H9 (cell line): ENCODE data around the gene SLC37A4. TPM values are rescaled to one million over a fixed set of nuclear protein-coding genes. Genes with fewer than 3 reads are reported as not detected.
A peak's percentile ranks its signal among the peaks of the same experiment; 100 is the strongest.

Experiments
- DNase-seq: peaks from one replicate; pipeline ENCODE4 v3.0.0-alpha.2; 2017
- H2AFZ ChIP-seq: one replicate; pipeline ENCODE4 v1.6.1; 2013; ENCODE audit warnings: mild to moderate bottlenecking, low read length, control low read depth, moderate library complexity
- H2AK5ac ChIP-seq: 2 replicates; pipeline ENCODE4 v1.6.1; 2013; ENCODE audit warnings: low read length, control low read depth, mixed read lengths; ENCODE audit not compliant: insufficient read length
- H2BK120ac ChIP-seq: one replicate; pipeline ENCODE4 v1.6.1; 2013; ENCODE audit warnings: low read depth, mild to moderate bottlenecking, low read length, control low read depth, inconsistent platforms; ENCODE audit not compliant: poor library complexity, severe bottlenecking
- H2BK12ac ChIP-seq: 2 replicates; pipeline ENCODE4 v1.6.1; 2013; ENCODE audit warnings: low read length, control low read depth, mixed read lengths, low read depth; ENCODE audit not compliant: insufficient read length
- H2BK15ac ChIP-seq: 2 replicates; pipeline ENCODE4 v1.6.1; 2013; ENCODE audit warnings: low read depth, low read length, control low read depth
- H2BK20ac ChIP-seq: one replicate; pipeline ENCODE4 v1.6.1; 2013; ENCODE audit warnings: low read depth, mild to moderate bottlenecking, low read length, control low read depth, inconsistent platforms; ENCODE audit not compliant: poor library complexity, severe bottlenecking
- H2BK5ac ChIP-seq: 2 replicates; pipeline ENCODE4 v1.6.1; 2013; ENCODE audit warnings: low read length, control low read depth, mixed read lengths; ENCODE audit not compliant: insufficient read length
- H3K14ac ChIP-seq: 2 replicates; pipeline ENCODE4 v1.6.1; 2013; ENCODE audit warnings: low read length, control low read depth; ENCODE audit not compliant: insufficient read depth
- H3K18ac ChIP-seq: 2 replicates; pipeline ENCODE4 v1.6.1; 2013; ENCODE audit warnings: low read depth, mild to moderate bottlenecking, mixed read lengths, low read length, control low read depth; ENCODE audit not compliant: insufficient read length
- H3K23ac ChIP-seq: 2 replicates; pipeline ENCODE4 v1.6.1; 2013; ENCODE audit warnings: low read length, control low read depth, mixed read lengths, low read depth; ENCODE audit not compliant: insufficient read length
- H3K23me2 ChIP-seq: 2 replicates; pipeline ENCODE4 v1.6.1; 2013; ENCODE audit warnings: low read depth, mild to moderate bottlenecking, mixed read lengths, low read length, control low read depth; ENCODE audit not compliant: insufficient read length, poor library complexity, severe bottlenecking
- H3K27ac ChIP-seq: 2 replicates; pipeline ENCODE4 v1.5.1; 2013; ENCODE audit warnings: low read length, control low read depth, mixed read lengths, low read depth; ENCODE audit not compliant: insufficient read length
- H3K27me3 ChIP-seq: 2 replicates; pipeline ENCODE4 v1.6.1; 2013; ENCODE audit warnings: low read length, control low read depth, inconsistent platforms; ENCODE audit not compliant: insufficient read depth
- H3K4ac ChIP-seq: 2 replicates; pipeline ENCODE4 v1.6.1; 2013; ENCODE audit warnings: low read depth, mild to moderate bottlenecking, control low read depth, inconsistent platforms, low read length, moderate library complexity
- H3K4me1 ChIP-seq: 2 replicates; pipeline ENCODE4 v1.6.1; 2013; ENCODE audit warnings: low read length, control low read depth, inconsistent platforms; ENCODE audit not compliant: insufficient read depth
- H3K4me2 ChIP-seq: 2 replicates; pipeline ENCODE4 v1.6.1; 2013; ENCODE audit warnings: low read length, control low read depth, mixed read lengths; ENCODE audit not compliant: insufficient read length, insufficient read depth
- H3K56ac ChIP-seq: 2 replicates; pipeline ENCODE4 v1.6.1; 2013; ENCODE audit warnings: low read depth, mild to moderate bottlenecking, mixed read lengths, low read length, control low read depth; ENCODE audit not compliant: insufficient read length
- H3K79me1 ChIP-seq: 2 replicates; pipeline ENCODE4 v1.6.1; 2013; ENCODE audit warnings: low read depth, mild to moderate bottlenecking, moderate library complexity, low read length, control low read depth, inconsistent platforms; ENCODE audit not compliant: insufficient read depth, poor library complexity, severe bottlenecking
- H3K79me2 ChIP-seq: 2 replicates; pipeline ENCODE4 v1.6.1; 2013; ENCODE audit warnings: low read length, control low read depth, inconsistent platforms; ENCODE audit not compliant: insufficient read depth
- H3K9ac ChIP-seq: 2 replicates; pipeline ENCODE4 v1.6.1; 2013; ENCODE audit warnings: low read length, control low read depth, mixed read lengths; ENCODE audit not compliant: insufficient read length; ENCODE audit errors: extremely low read depth
- H3K9me3 ChIP-seq: one replicate; pipeline ENCODE4 v1.6.1; 2013; ENCODE audit warnings: low read depth, low read length, inconsistent platforms; ENCODE audit not compliant: control insufficient read depth
- H3T11ph ChIP-seq: one replicate; pipeline ENCODE4 v1.6.1; 2013; ENCODE audit warnings: mild to moderate bottlenecking, low read length, control low read depth, inconsistent platforms
- H4K20me1 ChIP-seq: one replicate; pipeline ENCODE4 v1.6.1; 2013; ENCODE audit not compliant: control insufficient read depth, insufficient read length, insufficient read depth
- H4K5ac ChIP-seq: 2 replicates; pipeline ENCODE4 v1.6.1; 2013; ENCODE audit warnings: low read depth, mild to moderate bottlenecking, mixed read lengths, low read length, control low read depth; ENCODE audit not compliant: insufficient read length
- H4K8ac ChIP-seq: replicated peaks from 2 replicates; pipeline ENCODE4 v1.6.1; 2013; ENCODE audit warnings: low read length, control low read depth, mixed read lengths, low read depth; ENCODE audit not compliant: insufficient read length
- H4K91ac ChIP-seq: 2 replicates; pipeline ENCODE4 v1.6.1; 2013; ENCODE audit warnings: low read depth, mild to moderate bottlenecking, moderate library complexity, mixed read lengths, low read length, control low read depth; ENCODE audit not compliant: insufficient read length
- H3K27ac Mint-ChIP-seq, 3 experiments: 2 replicates in 2 of 3; 3 replicates in 1 of 3; pipeline ENCODE4 v1.8.0; 2020 to 2021; ENCODE audit warnings: mixed read lengths in 3 of 3, mild to moderate bottlenecking in 1 of 3, moderate library complexity in 1 of 3
- H3K27me3 Mint-ChIP-seq: 2 replicates; pipeline ENCODE4 v1.8.0; 2021; ENCODE audit warnings: low read depth, mild to moderate bottlenecking, moderate library complexity, mixed read lengths
- H3K36me3 Mint-ChIP-seq, 3 experiments: 2 replicates in 2 of 3; 3 replicates in 1 of 3; pipeline ENCODE4 v1.8.0; 2020 to 2021; ENCODE audit warnings: low read depth in 3 of 3, mixed read lengths in 3 of 3; ENCODE audit not compliant: insufficient read depth in 1 of 3
- H3K4me1 Mint-ChIP-seq, 2 experiments: 2 replicates each; pipeline ENCODE4 v1.8.0; 2020; ENCODE audit warnings: mixed read lengths in 2 of 2
- H3K4me3 Mint-ChIP-seq, 2 experiments: 2 replicates in 1 of 2; 3 replicates in 1 of 2; pipeline ENCODE4 v1.8.0; 2020 to 2021; ENCODE audit warnings: mild to moderate bottlenecking in 2 of 2, mixed read lengths in 2 of 2, moderate library complexity in 1 of 2
- H3K9me3 Mint-ChIP-seq, 2 experiments: 2 replicates in 1 of 2; 3 replicates in 1 of 2; pipeline ENCODE4 v1.8.0; 2020; ENCODE audit warnings: mild to moderate bottlenecking in 2 of 2, mixed read lengths in 2 of 2, moderate library complexity in 1 of 2
- WGBS: extraction: QIAGEN DNeasy Blood & Tissue Kit; methylation state at CpG from one replicate; pipeline ENCODE4 v1.1.7; 2013; ENCODE audit warnings: missing lambda C conversion rate, low lambda C conversion rate, mixed read lengths; ENCODE audit not compliant: insufficient read length; ENCODE audit errors: extremely low coverage; 5-methylcytosine and 5-hydroxymethylcytosine counted together
- total RNA-seq: library from RNA; stranded (reverse); gene quantifications from 2 replicates; pipeline ENCODE4 v1.2.1, GENCODE V29; 2021
- TF ChIP-seq, protein P1 (sequence below): fragments of 200-600 bp; sonication (generic); conservative IDR thresholded peaks from 3 replicates; pipeline ENCODE4 v1.8.0; 2021; ENCODE audit warnings: antibody characterized with exemption, mild to moderate bottlenecking

SLC37A4 gene
- total RNA-seq, 1 experiment from 2014 or later: 41.0 TPM

- no peaks in the 10 kb centered on the region; the same call in 1 of the 2 replicates for H3K4me1 ChIP-seq
- H2AK5ac ChIP-seq: no peak overlapping the region
- H2BK120ac ChIP-seq: no peak overlapping the region
- H3K23me2 ChIP-seq: peaks cover 6% of the 10 kb centered on the region
- H3K23ac ChIP-seq: no peak overlapping the region
- H4K91ac ChIP-seq: no peak overlapping the region
- peaks cover 13% of the 10 kb centered on the region for H3K79me1 ChIP-seq
- TF ChIP-seq, protein P1, sequence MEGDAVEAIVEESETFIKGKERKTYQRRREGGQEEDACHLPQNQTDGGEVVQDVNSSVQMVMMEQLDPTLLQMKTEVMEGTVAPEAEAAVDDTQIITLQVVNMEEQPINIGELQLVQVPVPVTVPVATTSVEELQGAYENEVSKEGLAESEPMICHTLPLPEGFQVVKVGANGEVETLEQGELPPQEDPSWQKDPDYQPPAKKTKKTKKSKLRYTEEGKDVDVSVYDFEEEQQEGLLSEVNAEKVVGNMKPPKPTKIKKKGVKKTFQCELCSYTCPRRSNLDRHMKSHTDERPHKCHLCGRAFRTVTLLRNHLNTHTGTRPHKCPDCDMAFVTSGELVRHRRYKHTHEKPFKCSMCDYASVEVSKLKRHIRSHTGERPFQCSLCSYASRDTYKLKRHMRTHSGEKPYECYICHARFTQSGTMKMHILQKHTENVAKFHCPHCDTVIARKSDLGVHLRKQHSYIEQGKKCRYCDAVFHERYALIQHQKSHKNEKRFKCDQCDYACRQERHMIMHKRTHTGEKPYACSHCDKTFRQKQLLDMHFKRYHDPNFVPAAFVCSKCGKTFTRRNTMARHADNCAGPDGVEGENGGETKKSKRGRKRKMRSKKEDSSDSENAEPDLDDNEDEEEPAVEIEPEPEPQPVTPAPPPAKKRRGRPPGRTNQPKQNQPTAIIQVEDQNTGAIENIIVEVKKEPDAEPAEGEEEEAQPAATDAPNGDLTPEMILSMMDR: no peak
- no peak overlapping the region for H3K4ac ChIP-seq
- Mint-ChIP-seq H3K27ac (peak overlapping the region; percentile 54 to 93 (median 82); a peak in 6 of 7 replicates), H3K9me3 (peaks cover 0 to 2% of the 10 kb centered on the region in 2 experiments; a peak in 3 of 5 replicates), H3K36me3 (peaks cover 55 to 57% (median 56%) of the 10 kb centered on the region in 3 experiments), H3K4me3 (peak overlapping the region; percentile 95 to 99), H3K4me1 (peaks cover 13 to 22% of the 10 kb centered on the region in 2 experiments), H3K27me3 (no peaks in the 10 kb centered on the region)
- H4K20me1 ChIP-seq: no peaks in the 10 kb centered on the region
- no peak overlapping the region for H3K14ac ChIP-seq
- no peak for DNase-seq
- H2AFZ ChIP-seq: no peak overlapping the region
- H4K5ac ChIP-seq: no peak overlapping the region
- no peak overlapping the region for H3T11ph ChIP-seq
- no peak overlapping the region for H4K8ac ChIP-seq
- H2BK20ac ChIP-seq: no peak overlapping the region
- 0 out of 2 replicates have a peak, but pooled peaks cover 3% of the 10 kb centered on the region for H3K27me3 ChIP-seq
- no peak overlapping the region for H2BK12ac ChIP-seq
- no peak overlapping the region for H2BK5ac ChIP-seq
- peak overlapping the region; percentile 74 for H3K4me2 ChIP-seq
- H3K79me2 ChIP-seq: peaks cover 10% of the 10 kb centered on the region
- no CpG with 5 or more reads among the region's 6 CpGs for WGBS
- no peak overlapping the region for H3K18ac ChIP-seq
- H3K9ac ChIP-seq: peak overlapping the region; percentile 86
- H3K9me3 ChIP-seq: no peaks in the 10 kb centered on the region
- H2BK15ac ChIP-seq: no peak overlapping the region
- no peak overlapping the region for H3K27ac ChIP-seq
- H3K56ac ChIP-seq: no peak overlapping the region
Observed at GRCh38 chr11:119055901-119056300, 25.2 kb upstream of the SLC37A4 start.
